ENCODE data around the gene PRKAR1B.

PRKAR1B gene

DNA sequence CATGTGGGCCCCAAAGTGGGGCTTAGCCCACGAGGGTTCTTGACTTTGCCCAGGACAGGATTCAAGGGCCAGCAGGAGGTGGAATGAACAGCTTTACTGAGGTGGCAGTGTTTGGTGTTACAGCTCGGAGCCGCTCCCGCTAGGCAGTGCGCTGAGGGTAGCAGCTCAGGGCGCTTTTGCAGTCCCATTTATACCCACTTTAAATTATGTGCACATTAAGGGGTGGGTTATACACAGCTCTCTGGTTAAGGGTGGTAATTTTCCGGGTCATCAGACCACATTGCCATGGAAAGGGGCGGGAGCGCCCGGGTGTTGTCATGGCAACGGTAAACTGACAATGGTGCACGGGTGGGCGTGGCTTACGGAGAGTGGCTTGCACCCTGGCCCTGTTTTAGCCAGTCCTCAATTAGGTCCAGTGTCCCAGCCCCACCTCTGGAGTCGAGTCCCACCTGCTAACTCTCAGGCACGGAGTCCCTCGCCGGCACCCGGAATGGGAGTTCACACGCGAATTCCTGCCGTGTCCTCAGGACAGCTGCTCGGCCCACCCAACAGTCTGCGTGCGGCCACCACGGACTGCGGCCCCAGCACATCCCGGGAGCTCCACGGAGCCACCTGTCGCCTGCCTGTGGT lies 149.2 kb downstream of the PRKAR1B start:
- no peak for TF ChIP-seq RAD21 (IDR thresholded peaks at IDR 0.05; ENCODE audit: low read depth)
- TF ChIP-seq TEAD4 (IDR thresholded peaks at IDR 0.05), result no peak
- TF ChIP-seq NFIC (IDR thresholded peaks at IDR 0.05), result no peak
- TF ChIP-seq ZBTB7A (IDR thresholded peaks at IDR 0.05; ENCODE audit: low read depth), result no peak
- TF ChIP-seq EP300 (IDR thresholded peaks at IDR 0.05; ENCODE audit: borderline replicate concordance), result no peak
- TF ChIP-seq, protein P1, sequence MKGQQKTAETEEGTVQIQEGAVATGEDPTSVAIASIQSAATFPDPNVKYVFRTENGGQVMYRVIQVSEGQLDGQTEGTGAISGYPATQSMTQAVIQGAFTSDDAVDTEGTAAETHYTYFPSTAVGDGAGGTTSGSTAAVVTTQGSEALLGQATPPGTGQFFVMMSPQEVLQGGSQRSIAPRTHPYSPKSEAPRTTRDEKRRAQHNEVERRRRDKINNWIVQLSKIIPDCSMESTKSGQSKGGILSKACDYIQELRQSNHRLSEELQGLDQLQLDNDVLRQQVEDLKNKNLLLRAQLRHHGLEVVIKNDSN (IDR thresholded peaks at IDR 0.05), result no peak
- TF ChIP-seq, protein P2, sequence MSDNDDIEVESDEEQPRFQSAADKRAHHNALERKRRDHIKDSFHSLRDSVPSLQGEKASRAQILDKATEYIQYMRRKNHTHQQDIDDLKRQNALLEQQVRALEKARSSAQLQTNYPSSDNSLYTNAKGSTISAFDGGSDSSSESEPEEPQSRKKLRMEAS (IDR thresholded peaks at IDR 0.05), result no peak
- TF ChIP-seq, protein P3, sequence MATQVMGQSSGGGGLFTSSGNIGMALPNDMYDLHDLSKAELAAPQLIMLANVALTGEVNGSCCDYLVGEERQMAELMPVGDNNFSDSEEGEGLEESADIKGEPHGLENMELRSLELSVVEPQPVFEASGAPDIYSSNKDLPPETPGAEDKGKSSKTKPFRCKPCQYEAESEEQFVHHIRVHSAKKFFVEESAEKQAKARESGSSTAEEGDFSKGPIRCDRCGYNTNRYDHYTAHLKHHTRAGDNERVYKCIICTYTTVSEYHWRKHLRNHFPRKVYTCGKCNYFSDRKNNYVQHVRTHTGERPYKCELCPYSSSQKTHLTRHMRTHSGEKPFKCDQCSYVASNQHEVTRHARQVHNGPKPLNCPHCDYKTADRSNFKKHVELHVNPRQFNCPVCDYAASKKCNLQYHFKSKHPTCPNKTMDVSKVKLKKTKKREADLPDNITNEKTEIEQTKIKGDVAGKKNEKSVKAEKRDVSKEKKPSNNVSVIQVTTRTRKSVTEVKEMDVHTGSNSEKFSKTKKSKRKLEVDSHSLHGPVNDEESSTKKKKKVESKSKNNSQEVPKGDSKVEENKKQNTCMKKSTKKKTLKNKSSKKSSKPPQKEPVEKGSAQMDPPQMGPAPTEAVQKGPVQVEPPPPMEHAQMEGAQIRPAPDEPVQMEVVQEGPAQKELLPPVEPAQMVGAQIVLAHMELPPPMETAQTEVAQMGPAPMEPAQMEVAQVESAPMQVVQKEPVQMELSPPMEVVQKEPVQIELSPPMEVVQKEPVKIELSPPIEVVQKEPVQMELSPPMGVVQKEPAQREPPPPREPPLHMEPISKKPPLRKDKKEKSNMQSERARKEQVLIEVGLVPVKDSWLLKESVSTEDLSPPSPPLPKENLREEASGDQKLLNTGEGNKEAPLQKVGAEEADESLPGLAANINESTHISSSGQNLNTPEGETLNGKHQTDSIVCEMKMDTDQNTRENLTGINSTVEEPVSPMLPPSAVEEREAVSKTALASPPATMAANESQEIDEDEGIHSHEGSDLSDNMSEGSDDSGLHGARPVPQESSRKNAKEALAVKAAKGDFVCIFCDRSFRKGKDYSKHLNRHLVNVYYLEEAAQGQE (IDR thresholded peaks at IDR 0.05; ENCODE audit: low read depth), result no peak
- TF ChIP-seq TAF1 (IDR thresholded peaks at IDR 0.05; ENCODE audit: low read depth), result no peak
- TF ChIP-seq CEBPB (IDR thresholded peaks at IDR 0.05), result no peak
- no peak for TF ChIP-seq TCF12 (IDR thresholded peaks at IDR 0.05; ENCODE audit: low read depth)
- no peak for TF ChIP-seq EGR1 (IDR thresholded peaks at IDR 0.05)
- no peak for TF ChIP-seq CREB1 (IDR thresholded peaks at IDR 0.05; ENCODE audit: low read depth)
- TF ChIP-seq FOXM1 (IDR thresholded peaks at IDR 0.05; ENCODE audit: borderline replicate concordance, low read depth), result no peak
- no peak for TF ChIP-seq YY1 (IDR thresholded peaks at IDR 0.05; ENCODE audit: low read depth)

DNA sequence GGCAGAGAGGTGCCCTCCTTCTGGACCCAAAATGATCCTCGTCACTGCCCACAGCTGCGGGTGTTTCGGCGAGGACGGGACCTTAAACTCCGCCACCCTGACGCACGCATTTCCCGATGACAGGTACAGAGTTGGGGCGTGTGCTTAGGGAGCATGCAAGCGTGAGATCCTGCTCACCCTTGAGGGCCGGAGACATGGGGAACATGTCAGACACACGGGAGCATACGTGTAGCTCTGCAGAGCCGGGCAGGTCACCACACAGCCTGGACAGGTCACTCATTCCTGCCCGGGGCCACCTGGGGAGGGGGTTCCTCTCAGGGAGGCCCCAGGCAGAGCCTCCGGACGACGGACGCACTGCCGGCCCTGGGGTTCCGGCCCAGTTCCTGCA lies 149.8 kb downstream of the PRKAR1B start:
- TF ChIP-seq EP300 (IDR thresholded peaks at IDR 0.05; ENCODE audit: borderline replicate concordance) (no peak), TCF12 (IDR thresholded peaks at IDR 0.05; ENCODE audit: low read depth) (no peak), TAF1 (IDR thresholded peaks at IDR 0.05; ENCODE audit: low read depth) (no peak), CREB1 (IDR thresholded peaks at IDR 0.05; ENCODE audit: low read depth) (no peak), NFIC (IDR thresholded peaks at IDR 0.05) (no peak), EGR1 (IDR thresholded peaks at IDR 0.05) (no peak), FOXM1 (IDR thresholded peaks at IDR 0.05; ENCODE audit: borderline replicate concordance, low read depth) (no peak), RAD21 (IDR thresholded peaks at IDR 0.05; ENCODE audit: low read depth) (no peak), TEAD4 (IDR thresholded peaks at IDR 0.05) (no peak), ZBTB7A (IDR thresholded peaks at IDR 0.05; ENCODE audit: low read depth) (no peak), YY1 (IDR thresholded peaks at IDR 0.05; ENCODE audit: low read depth) (no peak), CEBPB (IDR thresholded peaks at IDR 0.05) (no peak)
- TF ChIP-seq, protein P1 (IDR thresholded peaks at IDR 0.05), result no peak
- TF ChIP-seq, protein P2 (IDR thresholded peaks at IDR 0.05), result no peak
- TF ChIP-seq, protein P3 (IDR thresholded peaks at IDR 0.05; ENCODE audit: low read depth), result no peak

DNA sequence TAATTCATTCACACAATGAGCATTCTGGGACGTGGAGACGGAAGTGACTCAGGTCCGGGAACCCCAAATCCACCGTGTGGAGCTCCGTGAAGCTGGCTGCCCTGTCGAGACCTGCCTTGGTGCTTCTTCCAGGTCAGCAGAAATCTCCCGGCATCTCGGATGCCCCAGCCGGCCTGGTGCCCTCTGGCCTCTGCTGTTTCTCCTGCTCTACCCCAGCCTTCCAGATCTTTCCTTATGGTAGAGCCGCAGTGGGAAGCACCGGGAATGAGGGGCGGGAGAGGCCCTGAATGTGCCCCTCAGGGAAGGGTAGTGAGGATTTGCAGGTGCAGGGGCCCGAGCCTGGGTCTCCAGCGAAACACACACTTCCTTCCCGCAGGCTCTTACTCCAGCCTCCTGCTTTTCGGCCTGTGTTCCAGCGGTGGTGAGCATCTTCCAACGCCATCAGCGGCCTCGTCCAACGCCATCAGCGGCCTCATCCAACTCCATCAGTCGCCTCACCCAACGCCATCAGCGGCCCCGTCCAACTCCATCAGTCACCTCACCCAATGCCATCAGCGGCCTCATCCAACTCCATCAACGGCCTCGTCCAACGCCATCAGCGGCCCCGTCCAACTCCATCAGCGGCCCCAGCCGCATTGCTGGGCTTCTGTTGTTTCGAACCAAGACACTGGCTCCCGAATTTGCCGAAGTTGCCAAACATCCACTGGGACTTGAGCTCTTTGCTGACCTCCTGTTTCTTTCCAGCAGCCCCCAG lies 150.4 kb downstream of the PRKAR1B start:
- TF ChIP-seq CREB1 (IDR thresholded peaks at IDR 0.05; ENCODE audit: low read depth), result no peak
- TF ChIP-seq, protein P1 (IDR thresholded peaks at IDR 0.05), result no peak

DNA sequence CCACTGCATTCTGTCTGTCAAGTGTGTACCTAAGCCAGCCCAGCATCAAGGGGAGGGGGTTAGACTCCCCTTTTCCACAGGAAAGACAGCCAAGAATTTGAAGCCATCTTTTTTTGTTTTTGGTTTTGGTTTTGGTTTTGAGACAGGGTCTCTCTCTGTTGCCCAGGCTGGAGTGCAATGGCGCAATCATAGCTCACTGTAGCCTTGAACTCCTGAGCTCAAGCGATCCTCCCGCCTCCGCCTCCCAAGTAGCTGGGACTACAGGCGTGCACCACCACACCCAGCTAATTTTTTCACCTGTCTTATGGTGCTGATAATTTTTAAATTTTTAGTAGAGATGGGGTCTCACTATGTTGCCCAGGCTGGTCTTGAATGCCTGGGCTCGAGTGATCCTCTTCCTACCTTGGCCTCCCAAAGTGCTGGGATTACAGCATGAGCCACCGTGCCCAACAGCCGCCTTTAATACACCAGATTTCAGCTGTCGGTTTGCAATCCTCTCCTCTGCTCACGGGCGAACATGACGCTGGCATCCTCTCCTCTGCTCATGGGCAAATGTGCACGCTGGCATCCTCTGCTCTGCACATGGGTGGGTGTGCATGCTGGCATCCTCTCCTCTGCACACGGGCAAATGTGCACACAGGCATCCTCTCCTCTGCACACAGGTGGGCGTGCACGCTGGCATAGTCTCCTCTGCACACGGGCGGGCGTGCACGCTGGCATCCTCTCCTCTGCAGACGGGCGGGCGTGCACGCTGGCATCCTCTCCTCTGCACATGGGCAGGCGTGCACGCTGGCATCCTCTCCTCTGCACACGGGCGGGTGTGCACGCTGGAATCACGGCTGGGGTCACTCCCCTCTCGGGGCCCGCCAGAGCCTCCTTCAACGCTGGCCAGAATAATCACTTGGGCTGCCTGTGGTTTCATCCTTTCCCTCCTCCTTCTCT lies 151.4 kb downstream of the PRKAR1B start:
- no peak for TF ChIP-seq YY1 (IDR thresholded peaks at IDR 0.05; ENCODE audit: low read depth)
- no peak for TF ChIP-seq TCF12 (IDR thresholded peaks at IDR 0.05; ENCODE audit: low read depth)
- TF ChIP-seq NFIC (IDR thresholded peaks at IDR 0.05), result no peak
